ENCODE measurements around the gene FAM184A.

The FAM184A gene

GRCh38 chr6:119044255-119044654 is 34.2 kb downstream of the FAM184A start:
- TF ChIP-seq CTCF (conservative IDR thresholded peaks at IDR 0.05; ENCODE audit: low read depth, low read length) = no peak
- Histone ChIP-seq H4K20me1 (ENCODE audit: insufficient read depth) (no peaks in the 10 kb centered on the region), H3K27me3 (ENCODE audit: insufficient read depth, low read depth) (no peaks in the 10 kb centered on the region), H3K4me3 (IDR thresholded peaks at IDR 0.05; ENCODE audit: insufficient read depth, low read depth, low read length) (no peak overlapping the region), H2AFZ (ENCODE audit: low read depth) (no peak overlapping the region), H3K4me1 (ENCODE audit: low read depth, poor library complexity, severe bottlenecking) (no peaks in the 10 kb centered on the region), H3K4me2 (no peak overlapping the region), H3K79me2 (ENCODE audit: insufficient read depth, low read depth) (no peaks in the 10 kb centered on the region), H3K27ac (no peak overlapping the region), H3K36me3 (ENCODE audit: insufficient read depth) (no peaks in the 10 kb centered on the region), H3K9ac (no peak overlapping the region)

GRCh38 chr6:119043783-119044182 is 34.7 kb downstream of the FAM184A start:
- Histone ChIP-seq H3K27me3 (ENCODE audit: insufficient read depth, low read depth) (no peaks in the 10 kb centered on the region), H3K4me3 (IDR thresholded peaks at IDR 0.05; ENCODE audit: insufficient read depth, low read depth, low read length) (no peak overlapping the region), H3K4me1 (ENCODE audit: low read depth, poor library complexity, severe bottlenecking) (no peaks in the 10 kb centered on the region), H4K20me1 (ENCODE audit: insufficient read depth) (no peaks in the 10 kb centered on the region), H3K9ac (no peak overlapping the region), H2AFZ (ENCODE audit: low read depth) (no peak overlapping the region), H3K36me3 (ENCODE audit: insufficient read depth) (no peaks in the 10 kb centered on the region), H3K79me2 (ENCODE audit: insufficient read depth, low read depth) (no peaks in the 10 kb centered on the region), H3K4me2 (no peak overlapping the region), H3K27ac (no peak overlapping the region)
- no peak for TF ChIP-seq CTCF (conservative IDR thresholded peaks at IDR 0.05; ENCODE audit: low read depth, low read length)

- Histone ChIP-seq H3K36me3 (ENCODE audit: insufficient read depth) (no peaks in the 10 kb centered on the region), H3K4me1 (ENCODE audit: low read depth, poor library complexity, severe bottlenecking) (no peaks in the 10 kb centered on the region), H3K27me3 (ENCODE audit: insufficient read depth, low read depth) (no peaks in the 10 kb centered on the region), H3K79me2 (ENCODE audit: insufficient read depth, low read depth) (no peaks in the 10 kb centered on the region), H3K4me3 (IDR thresholded peaks at IDR 0.05; ENCODE audit: insufficient read depth, low read depth, low read length) (no peak overlapping the region), H3K27ac (no peak overlapping the region), H3K4me2 (no peak overlapping the region), H3K9ac (no peak overlapping the region), H2AFZ (ENCODE audit: low read depth) (no peak overlapping the region), H4K20me1 (ENCODE audit: insufficient read depth) (no peaks in the 10 kb centered on the region)
- no peak for TF ChIP-seq CTCF (conservative IDR thresholded peaks at IDR 0.05; ENCODE audit: low read depth, low read length)
Measured at GRCh38 chr6:119043265-119043664, 35.2 kb downstream of the FAM184A start.

- H3K79me2 ChIP-seq (ENCODE audit: insufficient read depth, low read depth) = no peaks in the 10 kb centered on the region
Measured at GRCh38 chr6:119040636-119041035, 37.8 kb downstream of the FAM184A start.

More at GRCh38 chr6:119040636-119041035, 37.8 kb downstream of the FAM184A start:
- no peaks in the 10 kb centered on the region for H3K36me3 ChIP-seq (ENCODE audit: insufficient read depth)
- H3K4me3 ChIP-seq (IDR thresholded peaks at IDR 0.05; ENCODE audit: insufficient read depth, low read depth, low read length) = no peak overlapping the region
- H3K9ac ChIP-seq = no peak overlapping the region
- TF ChIP-seq CTCF (conservative IDR thresholded peaks at IDR 0.05; ENCODE audit: low read depth, low read length) = no peak
- H2AFZ ChIP-seq (ENCODE audit: low read depth) = no peak overlapping the region
- H4K20me1 ChIP-seq (ENCODE audit: insufficient read depth) = no peaks in the 10 kb centered on the region
- H3K27me3 ChIP-seq (ENCODE audit: insufficient read depth, low read depth) = no peaks in the 10 kb centered on the region
- no peaks in the 10 kb centered on the region for H3K4me1 ChIP-seq (ENCODE audit: low read depth, poor library complexity, severe bottlenecking)
- H3K4me2 ChIP-seq = no peak overlapping the region
- no peak overlapping the region for H3K27ac ChIP-seq

All from KMS-11 (cell line).